DMS53 (cell line): ENCODE results near the gene ACOX3.
"Not testable (repeated sequence)": the region's sequence is repeated elsewhere in the genome, so short reads cannot be mapped to it uniquely, and the experiment has no call there.

Experiments used
- DNase-seq: peaks from one replicate; lab custom pipeline; 2025; lab: John Stamatoyannopoulos, UW

Gene ACOX3

GRCh38 chr4:8433136-8433535 lies 7.4 kb downstream of the ACOX3 start:
- DNase-seq = no peak

- no peak for DNase-seq
Measured at GRCh38 chr4:8431553-8431952, 9.0 kb downstream of the ACOX3 start.

- DNase-seq = peak; percentile 98
Measured at GRCh38 chr4:8428288-8429097, 12.0 kb downstream of the ACOX3 start.

GRCh38 chr4:8427761-8428287 lies 12.7 kb downstream of the ACOX3 start:
- peak; percentile 73 for DNase-seq

- DNase-seq = no peak
Measured at GRCh38 chr4:8427262-8427661, 13.3 kb downstream of the ACOX3 start.

- DNase-seq = no peak
Measured at GRCh38 chr4:8422786-8423185, 17.7 kb downstream of the ACOX3 start.

GRCh38 chr4:8422327-8422726 lies 18.2 kb downstream of the ACOX3 start:
- DNase-seq = no peak

GRCh38 chr4:8420151-8420550 lies 20.4 kb downstream of the ACOX3 start:
- not testable (repeated sequence) for DNase-seq

- peak; percentile 32 for DNase-seq
Measured at GRCh38 chr4:8419222-8420041, 21.1 kb downstream of the ACOX3 start.

- DNase-seq = no peak
Measured at GRCh38 chr4:8417071-8417614, 23.4 kb downstream of the ACOX3 start.

- DNase-seq = no peak
Measured at GRCh38 chr4:8414377-8414776, 26.1 kb downstream of the ACOX3 start.

- DNase-seq = no peak
Measured at GRCh38 chr4:8412288-8412687, 28.2 kb downstream of the ACOX3 start.

GRCh38 chr4:8411351-8412180 lies 29.0 kb downstream of the ACOX3 start:
- no peak for DNase-seq

- peak; percentile 76 for DNase-seq
Measured at GRCh38 chr4:8410641-8411271, 29.8 kb downstream of the ACOX3 start.

GRCh38 chr4:8410066-8410625 lies 30.4 kb downstream of the ACOX3 start:
- DNase-seq = no peak

- DNase-seq = peak; percentile 26
Measured at GRCh38 chr4:8409264-8410065, 31.1 kb downstream of the ACOX3 start.

GRCh38 chr4:8407756-8408155 lies 32.8 kb downstream of the ACOX3 start:
- no peak for DNase-seq

- DNase-seq = no peak
Measured at GRCh38 chr4:8407316-8407715, 33.2 kb downstream of the ACOX3 start.

GRCh38 chr4:8406887-8407286 lies 33.6 kb downstream of the ACOX3 start:
- DNase-seq = peak; percentile 68

GRCh38 chr4:8405516-8405875 lies 35.0 kb downstream of the ACOX3 start:
- DNase-seq = no peak
